GM18907 (cell line): Measurements from ENCODE around the gene ADIPOR2.

Source experiments
- ATAC-seq: cut with Tn5 transposase; IDR thresholded peaks from one replicate; pipeline ENCODE4 v1.9.1; 2021; ENCODE audit warnings: mild to moderate bottlenecking, moderate library complexity; ENCODE audit not compliant: unreplicated experiment

The ADIPOR2 gene

GRCh38 chr12:1768615-1769014, 77.7 kb downstream of the ADIPOR2 start:
- ATAC-seq, result no peak

- ATAC-seq, result no peak
These were observed 79.1 kb downstream of the ADIPOR2 start for GRCh38 chr12:1769809-1770494.

- ATAC-seq, result no peak
These were observed 83.2 kb downstream of the ADIPOR2 start for GRCh38 chr12:1773937-1774655.

GRCh38 chr12:1776170-1776921, 85.5 kb downstream of the ADIPOR2 start:
- ATAC-seq, result no peak

- no peak for ATAC-seq
These were observed 86.9 kb downstream of the ADIPOR2 start for GRCh38 chr12:1777798-1778197.

GRCh38 chr12:1778911-1779310, 88.0 kb downstream of the ADIPOR2 start:
- no peak for ATAC-seq

- ATAC-seq, result no peak
These were observed 88.9 kb downstream of the ADIPOR2 start for GRCh38 chr12:1779783-1780182.

- no peak for ATAC-seq
These were observed 90.9 kb downstream of the ADIPOR2 start for GRCh38 chr12:1781772-1782171.

- ATAC-seq, result no peak
These were observed 91.3 kb downstream of the ADIPOR2 start for GRCh38 chr12:1782215-1782614.

- ATAC-seq, result no peak
These were observed 96.8 kb downstream of the ADIPOR2 start for GRCh38 chr12:1787714-1788113.

GRCh38 chr12:1790444-1790843, 99.6 kb downstream of the ADIPOR2 start:
- ATAC-seq, result no peak

GRCh38 chr12:1791104-1791841, 100.4 kb downstream of the ADIPOR2 start:
- ATAC-seq, result no peak

- ATAC-seq, result no peak
These were observed 101.5 kb downstream of the ADIPOR2 start for GRCh38 chr12:1792406-1792805.

- no peak for ATAC-seq
These were observed 102.7 kb downstream of the ADIPOR2 start for GRCh38 chr12:1793426-1794210.

GRCh38 chr12:1794440-1795090, 103.7 kb downstream of the ADIPOR2 start:
- ATAC-seq, result no peak

- no peak for ATAC-seq
These were observed 104.4 kb downstream of the ADIPOR2 start for GRCh38 chr12:1795221-1795784.

GRCh38 chr12:1795785-1796514, 105.1 kb downstream of the ADIPOR2 start:
- peak; percentile 84 for ATAC-seq

GRCh38 chr12:1796515-1797010, 105.7 kb downstream of the ADIPOR2 start:
- peak; percentile 31 for ATAC-seq
